Suprapubic skin (tissue), 4 donors: Measurements from ENCODE around the gene ACTBL2. TPM values are rescaled to one million over a fixed set of nuclear protein-coding genes. Genes with fewer than 3 reads are reported as not detected.
"Not testable (repeated sequence)": the region's sequence is repeated elsewhere in the genome, so short reads cannot be mapped to it uniquely, and the experiment has no call there.

Experiments used
- DNase-seq, 2 donors: peaks; one replicate each; pipeline ENCODE4 v3.0.0-alpha.2; 2019; ENCODE audit warnings: low spot score in 2 of 2
- H3K27ac ChIP-seq: fragments of 200-600 bp; sonication (generic); one replicate; pipeline ENCODE4 v1.5.1; 2019
- H3K27me3 ChIP-seq: fragments of 200-600 bp; sonication (generic); one replicate; pipeline ENCODE4 v1.5.1; 2019
- H3K36me3 ChIP-seq: fragments of 200-600 bp; sonication (generic); one replicate; pipeline ENCODE4 v1.5.1; 2019
- H3K4me1 ChIP-seq: fragments of 200-600 bp; sonication (generic); one replicate; pipeline ENCODE4 v1.5.1; 2019
- H3K4me3 ChIP-seq: fragments of 200-600 bp; sonication (generic); one replicate; pipeline ENCODE4 v1.5.1; 2019; ENCODE audit warnings: mild to moderate bottlenecking
- H3K9me3 ChIP-seq: fragments of 200-600 bp; sonication (generic); one replicate; pipeline ENCODE4 v1.5.1; 2019
- CTCF ChIP-seq, 2 donors: fragments of 200-600 bp in 1 of 2; fragments of 450-650 bp in 1 of 2; sonication (generic) in 1 of 2; IDR thresholded peaks; one replicate each; pipeline ENCODE4 v1.5.1; 2016 to 2019; ENCODE audit warnings: antibody characterized with exemption in 2 of 2, mild to moderate bottlenecking in 1 of 2, moderate library complexity in 1 of 2
- EP300 ChIP-seq: sonication (generic); formaldehyde crosslinking; IDR thresholded peaks from one replicate; pipeline ENCODE4 v1.6.1; 2017; ENCODE audit warnings: antibody characterized with exemption
- POLR2A ChIP-seq, 2 donors: fragments of 450-650 bp; IDR thresholded peaks; one replicate each; pipeline ENCODE4 v1.6.1; 2017; ENCODE audit warnings: antibody characterized with exemption in 2 of 2, mild to moderate bottlenecking in 2 of 2, moderate library complexity in 2 of 2
- POLR2AphosphoS5 ChIP-seq, 3 donors: sonication (generic); formaldehyde crosslinking; IDR thresholded peaks; one replicate each; pipeline ENCODE4 v1.6.1; 2017; ENCODE audit warnings: antibody characterized with exemption in 3 of 3
- WGBS: methylation state at CpG from one replicate; pipeline ENCODE4 v1.1.5; 2018; 5-methylcytosine and 5-hydroxymethylcytosine counted together
- total RNA-seq, 4 donors: library from RNA; depleted of rRNA; stranded (reverse); fragments of >200 nt; gene quantifications; one replicate each; pipeline ENCODE4 v1.1.0, GENCODE V29; 2016

Gene ACTBL2
- total RNA-seq, 4 donors from 2014 or later, result 1.0 to 4.8 (median 1.6) TPM; not detected in 1

DNA sequence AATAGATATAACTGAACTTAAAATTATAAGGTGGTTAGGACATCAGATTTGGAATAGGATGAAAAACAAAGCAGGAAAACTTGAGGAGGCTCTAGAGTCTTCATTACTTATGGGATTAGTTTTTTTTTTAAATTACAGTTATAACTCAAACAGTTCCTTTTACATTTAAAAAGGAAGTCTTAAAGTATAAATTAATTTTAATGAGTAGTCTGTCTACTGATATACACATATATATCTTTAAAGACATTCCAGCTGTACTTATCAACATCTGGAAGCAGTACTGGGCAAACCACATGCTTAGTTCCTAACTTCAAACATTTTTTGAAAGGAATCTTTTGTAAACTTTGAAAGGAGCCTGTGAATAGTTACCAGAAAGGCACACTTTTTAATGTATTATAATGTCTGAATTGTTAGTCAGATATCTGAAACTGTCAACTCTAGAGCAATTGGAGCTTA, 6.0 kb downstream of the ACTBL2 start:
- DNase-seq, result no peak
- H3K9me3 ChIP-seq, result no peaks in the 10 kb centered on the region
- TF ChIP-seq CTCF (IDR thresholded peaks at IDR 0.05), result no peak
- no peak for TF ChIP-seq POLR2A (IDR thresholded peaks at IDR 0.05)
- TF ChIP-seq EP300, result no peak
- no peak for TF ChIP-seq POLR2AphosphoS5 (IDR thresholded peaks at IDR 0.05)
- H3K36me3 ChIP-seq, result no peaks in the 10 kb centered on the region
- no peaks in the 10 kb centered on the region for H3K4me1 ChIP-seq
- H3K27ac ChIP-seq, result no peak overlapping the region
- no peak overlapping the region for H3K4me3 ChIP-seq
- H3K27me3 ChIP-seq, result no peaks in the 10 kb centered on the region

- H3K27me3 ChIP-seq, result no peaks in the 10 kb centered on the region
- no peaks in the 10 kb centered on the region for H3K36me3 ChIP-seq
- H3K27ac ChIP-seq, result no peak overlapping the region
- TF ChIP-seq EP300 (no peak), POLR2A (IDR thresholded peaks at IDR 0.05) (no peak), POLR2AphosphoS5 (IDR thresholded peaks at IDR 0.05) (no peak), CTCF (IDR thresholded peaks at IDR 0.05) (no peak)
- DNase-seq, result no peak
- H3K9me3 ChIP-seq, result no peaks in the 10 kb centered on the region
- WGBS, result 29% methylated on average over 1 of the region's 1 CpG
- H3K4me1 ChIP-seq, result no peaks in the 10 kb centered on the region
- no peak overlapping the region for H3K4me3 ChIP-seq
These were observed 12.3 kb downstream of the ACTBL2 start for GRCh38 chr5:57470339-57470738.

- no peaks in the 10 kb centered on the region for H3K27me3 ChIP-seq
- no peaks in the 10 kb centered on the region for H3K9me3 ChIP-seq
- no peak overlapping the region for H3K27ac ChIP-seq
- WGBS, result 93% methylated on average over 5 of the region's 5 CpGs
- no peaks in the 10 kb centered on the region for H3K36me3 ChIP-seq
- H3K4me3 ChIP-seq, result no peak overlapping the region
- no peaks in the 10 kb centered on the region for H3K4me1 ChIP-seq
- TF ChIP-seq POLR2A (IDR thresholded peaks at IDR 0.05) (no peak), POLR2AphosphoS5 (IDR thresholded peaks at IDR 0.05) (no peak), EP300 (no peak), CTCF (IDR thresholded peaks at IDR 0.05) (no peak)
- DNase-seq, result no peak
These were observed 14.0 kb downstream of the ACTBL2 start for GRCh38 chr5:57468481-57469163.

DNA sequence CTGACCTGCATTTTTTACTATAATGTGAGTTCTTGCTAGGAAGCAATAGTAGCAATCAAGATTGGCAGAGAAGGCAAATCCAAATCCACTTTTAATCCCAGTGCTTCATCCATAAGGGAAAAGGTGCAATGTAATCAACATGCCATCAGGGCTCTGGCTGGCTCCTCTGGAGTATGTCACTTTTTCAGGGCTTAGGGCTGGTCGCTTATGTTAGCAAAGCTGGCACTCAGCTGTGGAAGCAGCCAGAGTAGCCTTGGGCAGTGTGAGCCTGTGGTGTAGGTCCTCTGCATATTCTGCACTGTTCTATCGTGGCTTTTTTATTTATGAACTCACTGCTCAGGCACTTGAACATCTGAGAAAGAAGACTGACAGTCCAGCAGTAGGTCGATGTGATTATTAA, 16.1 kb downstream of the ACTBL2 start:
- H3K27ac ChIP-seq, result no peak overlapping the region
- no peaks in the 10 kb centered on the region for H3K4me1 ChIP-seq
- no peak for DNase-seq
- H3K4me3 ChIP-seq, result no peak overlapping the region
- H3K36me3 ChIP-seq, result no peaks in the 10 kb centered on the region
- no peaks in the 10 kb centered on the region for H3K9me3 ChIP-seq
- TF ChIP-seq EP300, result no peak
- no peak for TF ChIP-seq POLR2AphosphoS5 (IDR thresholded peaks at IDR 0.05)
- no peaks in the 10 kb centered on the region for H3K27me3 ChIP-seq
- WGBS, result 28% methylated on average over 3 of the region's 3 CpGs

DNA sequence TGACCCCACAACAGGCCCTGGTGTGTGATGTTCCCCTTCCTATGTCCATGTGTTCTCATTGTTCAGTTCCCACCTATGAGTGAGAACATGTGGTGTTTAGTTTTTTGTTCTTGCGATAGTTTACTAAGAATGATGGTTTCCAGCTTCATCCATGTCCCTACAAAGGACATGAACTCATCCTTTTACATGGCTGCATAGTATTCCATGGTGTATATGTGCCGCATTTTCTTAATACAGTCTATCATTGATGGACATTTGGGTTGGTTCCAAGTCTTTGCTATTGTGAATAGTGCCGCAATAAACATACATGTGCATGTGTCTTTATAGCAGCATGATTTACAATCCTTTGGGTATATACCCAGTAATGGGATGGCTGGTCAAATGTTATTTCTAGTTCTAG, 22.6 kb downstream of the ACTBL2 start:
- not testable (repeated sequence) for H3K9me3 ChIP-seq, H3K4me1 ChIP-seq, H3K4me3 ChIP-seq, H3K36me3 ChIP-seq, H3K27ac ChIP-seq, H3K27me3 ChIP-seq, DNase-seq
- 100% methylated on average over 3 of the region's 3 CpGs for WGBS

- H3K4me3 ChIP-seq, result no peak overlapping the region
- no peaks in the 10 kb centered on the region for H3K9me3 ChIP-seq
- H3K27ac ChIP-seq, result no peak overlapping the region
- no peaks in the 10 kb centered on the region for H3K27me3 ChIP-seq
- no peak for DNase-seq
- H3K36me3 ChIP-seq, result no peaks in the 10 kb centered on the region
- peaks cover 3% of the 10 kb centered on the region for H3K4me1 ChIP-seq
- TF ChIP-seq POLR2AphosphoS5 (IDR thresholded peaks at IDR 0.05) (no peak), CTCF (IDR thresholded peaks at IDR 0.05) (no peak), POLR2A (IDR thresholded peaks at IDR 0.05) (no peak), EP300 (no peak)
These were observed 24.2 kb downstream of the ACTBL2 start for GRCh38 chr5:57458443-57458842.
